ENCODE results near the gene ITPKA. TPM values are rescaled to one million over a fixed set of nuclear protein-coding genes. Genes with fewer than 3 reads are reported as not detected.

Gene ITPKA
- total RNA-seq (2021) (4.3 and 5.6 TPM in 2 replicates), Bru-seq, nascent RNA (percentile 34 among the genes with signal in this experiment), BruChase-seq, experiment 1, labeled RNA remaining after a 2-hour chase (percentile 40 among the genes with signal in this experiment), BruChase-seq, experiment 2, labeled RNA remaining after a 6-hour chase (percentile 40 among the genes with signal in this experiment)
- long read RNA-seq, transcript ITPKA-201 (7 exons, 1,824 nt): major isoform, 10 of 12 reads
- long read RNA-seq, partial matches to known transcripts: 0 of 12 reads
- long read RNA-seq, other reads (novel, unspliced or antisense): 0 of 12 reads

- no peaks in the 10 kb centered on the region for H3K36me3 ChIP-seq (ENCODE audit: insufficient read depth, low read length, poor library complexity, severe bottlenecking)
- peak; percentile 94 for DNase-seq (ENCODE audit: low spot score)
- intact Hi-C loops (cut with micrococcal nuclease; ENCODE audit: unreplicated experiment): no loop called here
- BruUV-seq (replicated peaks): no TSS peak
- H3K9me3 ChIP-seq (ENCODE audit: low read depth, low read length, poor library complexity, severe bottlenecking): no peaks in the 10 kb centered on the region
- no peaks in the 10 kb centered on the region for H3K27me3 ChIP-seq (replicated peaks; ENCODE audit: insufficient read depth, low read depth, low read length, poor library complexity)
- peak within 1 kb of the TSS; percentile 88 for H3K27ac ChIP-seq (ENCODE audit: low read depth, low read length, poor library complexity, severe bottlenecking)
- ChIA-PET POLR2A (ENCODE audit: low non-redundant PET) (no interaction called here), CTCF (interaction anchor here (0.5 kb wide), 1 partner anchor 86 kb away, joined by 5 read pairs; no protein-coding TSS in a partner anchor)
- H3K4me3 ChIP-seq (ENCODE audit: low read depth, low read length, poor library complexity, severe bottlenecking): peak within 1 kb of the TSS; percentile 53
- H3K4me1 ChIP-seq (ENCODE audit: insufficient read depth, low read length, poor library complexity, severe bottlenecking): peaks cover 10% of the 10 kb centered on the region
- no peak for TF ChIP-seq EZH2 (IDR thresholded peaks at IDR 0.05; ENCODE audit: borderline replicate concordance, low read depth, low read length, poor library complexity, severe bottlenecking)
- TF ChIP-seq CTCF (conservative IDR thresholded peaks at IDR 0.05; ENCODE audit: low read depth, low read length): no peak
Observed at GRCh38 chr15:41493205-41493901, at the start of gene ITPKA. Gene ITPKA (plus strand): TSS chr15:41493874. CDS start chr15:41493928, 54 bp downstream.

- intact Hi-C loops (cut with micrococcal nuclease; ENCODE audit: unreplicated experiment): no loop called here
- no TSS peak for BruUV-seq (replicated peaks)
- CTCF ChIA-PET: no interaction called here
- no peaks in the 10 kb centered on the region for H3K27me3 ChIP-seq (replicated peaks; ENCODE audit: insufficient read depth, low read depth, low read length, poor library complexity)
- no peak overlapping the region for H3K27ac ChIP-seq (ENCODE audit: low read depth, low read length, poor library complexity, severe bottlenecking)
- peaks cover 12% of the 10 kb centered on the region for H3K36me3 ChIP-seq (ENCODE audit: insufficient read depth, low read length, poor library complexity, severe bottlenecking)
- DNase-seq (ENCODE audit: low spot score): no peak
- TF ChIP-seq EZH2 (IDR thresholded peaks at IDR 0.05; ENCODE audit: borderline replicate concordance, low read depth, low read length, poor library complexity, severe bottlenecking) (no peak), CTCF (conservative IDR thresholded peaks at IDR 0.05; ENCODE audit: low read depth, low read length) (no peak)
- no peak overlapping the region for H3K4me3 ChIP-seq (ENCODE audit: low read depth, low read length, poor library complexity, severe bottlenecking)
- H3K4me1 ChIP-seq (ENCODE audit: insufficient read depth, low read length, poor library complexity, severe bottlenecking): peaks cover 5% of the 10 kb centered on the region
- no peaks in the 10 kb centered on the region for H3K9me3 ChIP-seq (ENCODE audit: low read depth, low read length, poor library complexity, severe bottlenecking)
- POLR2A ChIA-PET (ENCODE audit: low non-redundant PET): no interaction called here
Observed at GRCh38 chr15:41445399-41445798, 48.3 kb upstream of the ITPKA start.

- Histone ChIP-seq H3K9me3 (ENCODE audit: low read depth, low read length, poor library complexity, severe bottlenecking) (no peaks in the 10 kb centered on the region), H3K36me3 (ENCODE audit: insufficient read depth, low read length, poor library complexity, severe bottlenecking) (peaks cover 42% of the 10 kb centered on the region), H3K27ac (ENCODE audit: low read depth, low read length, poor library complexity, severe bottlenecking) (no peak overlapping the region), H3K27me3 (replicated peaks; ENCODE audit: insufficient read depth, low read depth, low read length, poor library complexity) (no peaks in the 10 kb centered on the region), H3K4me3 (ENCODE audit: low read depth, low read length, poor library complexity, severe bottlenecking) (no peak overlapping the region), H3K4me1 (ENCODE audit: insufficient read depth, low read length, poor library complexity, severe bottlenecking) (no peaks in the 10 kb centered on the region)
- no peak for DNase-seq (ENCODE audit: low spot score)
- intact Hi-C loops (cut with micrococcal nuclease; ENCODE audit: unreplicated experiment): no loop called here
- POLR2A ChIA-PET (ENCODE audit: low non-redundant PET): no interaction called here
- TF ChIP-seq EZH2 (IDR thresholded peaks at IDR 0.05; ENCODE audit: borderline replicate concordance, low read depth, low read length, poor library complexity, severe bottlenecking): no peak
- no peak for TF ChIP-seq CTCF (conservative IDR thresholded peaks at IDR 0.05; ENCODE audit: low read depth, low read length)
- CTCF ChIA-PET: no interaction called here
- no TSS peak for BruUV-seq (replicated peaks)
Observed at GRCh38 chr15:41462084-41462795, 31.4 kb upstream of the ITPKA start.
